BE2C (cell line): ENCODE data around the gene CTH.
"Not testable (repeated sequence)": the region's sequence is repeated elsewhere in the genome, so short reads cannot be mapped to it uniquely, and the experiment has no call there.

ENCODE experiments used
- DNase-seq: peaks from one replicate; pipeline ENCODE4 v3.0.0-alpha.2; 2020
- H3K27me3 ChIP-seq: fragments of 250-450 bp; sonication (Bioruptor Pico); 2 replicates; pipeline ENCODE4 v1.5.1; 2020; ENCODE audit warnings: mild to moderate bottlenecking
- H3K36me3 ChIP-seq: fragments of 250-450 bp; sonication (Bioruptor Pico); 2 replicates; pipeline ENCODE4 v1.5.1; 2020; ENCODE audit warnings: mild to moderate bottlenecking
- H3K4me1 ChIP-seq: fragments of 250-450 bp; sonication (Bioruptor Pico); 2 replicates; pipeline ENCODE4 v1.5.1; 2020
- H3K4me3 ChIP-seq: 2 replicates; pipeline ENCODE4 v1.5.1; 2011; ENCODE audit warnings: low read depth, low read length
- H3K9me3 ChIP-seq: fragments of 250-450 bp; sonication (Bioruptor Pico); 2 replicates; pipeline ENCODE4 v1.5.1; 2020
- TF ChIP-seq, protein P1 (sequence below): IDR thresholded peaks from 2 replicates; pipeline ENCODE4 v1.5.1; 2012; ENCODE audit warnings: mild to moderate bottlenecking, low read depth, low read length

Gene CTH

DNA sequence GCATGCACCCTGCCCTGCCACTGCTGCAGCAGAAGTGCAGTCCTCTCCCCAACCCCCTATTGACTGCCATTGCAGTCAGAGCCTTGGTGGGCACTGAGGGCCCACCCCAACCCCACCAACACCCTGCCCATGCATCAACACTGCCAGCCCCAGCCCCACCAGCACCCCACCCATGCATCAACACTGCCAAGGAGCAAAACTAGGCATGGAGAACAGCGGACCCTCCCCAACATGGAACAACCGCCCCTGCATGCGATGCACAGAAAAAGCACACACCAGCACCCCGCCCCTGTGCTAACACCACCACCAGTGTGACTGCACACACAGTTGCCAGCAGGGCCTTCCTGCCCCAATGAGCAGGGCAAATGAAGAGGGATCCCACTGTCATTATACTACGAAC is 57.1 kb downstream of the CTH start:
- no peaks in the 10 kb centered on the region for H3K27me3 ChIP-seq
- TF ChIP-seq, protein P1, sequence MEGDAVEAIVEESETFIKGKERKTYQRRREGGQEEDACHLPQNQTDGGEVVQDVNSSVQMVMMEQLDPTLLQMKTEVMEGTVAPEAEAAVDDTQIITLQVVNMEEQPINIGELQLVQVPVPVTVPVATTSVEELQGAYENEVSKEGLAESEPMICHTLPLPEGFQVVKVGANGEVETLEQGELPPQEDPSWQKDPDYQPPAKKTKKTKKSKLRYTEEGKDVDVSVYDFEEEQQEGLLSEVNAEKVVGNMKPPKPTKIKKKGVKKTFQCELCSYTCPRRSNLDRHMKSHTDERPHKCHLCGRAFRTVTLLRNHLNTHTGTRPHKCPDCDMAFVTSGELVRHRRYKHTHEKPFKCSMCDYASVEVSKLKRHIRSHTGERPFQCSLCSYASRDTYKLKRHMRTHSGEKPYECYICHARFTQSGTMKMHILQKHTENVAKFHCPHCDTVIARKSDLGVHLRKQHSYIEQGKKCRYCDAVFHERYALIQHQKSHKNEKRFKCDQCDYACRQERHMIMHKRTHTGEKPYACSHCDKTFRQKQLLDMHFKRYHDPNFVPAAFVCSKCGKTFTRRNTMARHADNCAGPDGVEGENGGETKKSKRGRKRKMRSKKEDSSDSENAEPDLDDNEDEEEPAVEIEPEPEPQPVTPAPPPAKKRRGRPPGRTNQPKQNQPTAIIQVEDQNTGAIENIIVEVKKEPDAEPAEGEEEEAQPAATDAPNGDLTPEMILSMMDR, result no peak
- H3K4me1 ChIP-seq, result no peaks in the 10 kb centered on the region
- no peaks in the 10 kb centered on the region for H3K9me3 ChIP-seq
- no peaks in the 10 kb centered on the region for H3K36me3 ChIP-seq
- H3K4me3 ChIP-seq, result no peak overlapping the region
- no peak for DNase-seq

DNA sequence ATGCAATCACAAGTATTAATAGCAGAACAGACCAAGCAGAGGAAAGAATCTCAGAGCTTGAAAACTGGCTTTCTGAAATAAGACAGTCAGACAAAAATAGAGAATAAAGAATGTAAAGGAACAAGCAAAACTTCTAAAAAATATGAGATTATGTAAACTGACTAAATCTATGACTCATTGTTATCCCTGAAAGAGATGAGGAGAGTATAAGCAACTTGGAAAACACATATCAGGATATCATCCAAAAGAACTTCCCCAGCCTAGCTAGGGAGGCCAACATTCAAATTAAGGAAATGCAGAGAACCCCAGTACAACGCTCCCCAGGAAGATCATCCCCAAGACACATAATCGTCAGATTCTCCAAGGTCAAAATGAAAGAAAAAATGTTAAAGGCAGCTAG is 58.1 kb downstream of the CTH start:
- not testable (repeated sequence) for H3K4me3 ChIP-seq, H3K27me3 ChIP-seq, H3K4me1 ChIP-seq, H3K36me3 ChIP-seq, H3K9me3 ChIP-seq, DNase-seq

DNA sequence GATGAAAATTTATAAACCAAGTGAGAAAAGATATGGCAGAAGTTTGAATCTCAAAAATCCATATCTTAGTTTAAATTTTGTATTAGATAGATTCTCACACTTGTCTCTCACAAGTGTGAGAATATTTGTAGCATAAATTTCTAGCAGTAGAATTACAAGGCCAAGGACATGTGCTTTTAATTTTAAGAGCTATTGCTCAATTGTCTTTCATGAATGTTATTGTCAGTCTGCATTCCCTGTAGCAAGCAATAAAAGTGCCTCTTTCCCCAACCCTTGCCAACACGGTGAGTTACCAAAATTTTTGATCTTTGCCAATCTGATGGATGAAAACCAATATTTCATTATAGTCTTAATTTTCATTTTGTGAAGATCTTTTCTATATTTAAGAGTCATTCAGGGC is 64.0 kb downstream of the CTH start:
- DNase-seq, result no peak
- Histone ChIP-seq H3K4me1 (no peaks in the 10 kb centered on the region), H3K4me3 (no peak overlapping the region), H3K36me3 (no peaks in the 10 kb centered on the region), H3K27me3 (no peaks in the 10 kb centered on the region), H3K9me3 (no peaks in the 10 kb centered on the region)
- TF ChIP-seq, protein P1, result no peak

DNA sequence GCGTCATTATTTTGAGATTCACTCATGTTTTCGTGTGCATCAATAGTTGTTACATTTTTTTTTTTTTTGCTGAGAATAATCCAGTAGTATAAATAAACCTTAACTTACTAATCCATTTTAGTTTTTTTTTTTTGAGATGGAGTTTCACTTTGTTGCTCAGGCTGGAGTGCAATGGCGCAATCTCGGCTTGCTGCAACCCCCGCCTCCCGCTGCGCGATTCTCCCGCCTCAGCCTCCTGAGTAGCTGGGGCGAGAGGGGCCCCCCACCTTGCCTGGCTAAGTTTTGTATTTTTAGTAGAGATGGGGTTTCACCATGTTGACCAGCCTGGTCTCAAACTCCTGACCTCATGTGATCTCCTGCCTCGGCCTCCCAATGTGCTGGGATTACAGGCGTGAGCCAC is 66.0 kb downstream of the CTH start:
- no peak for DNase-seq
- no peaks in the 10 kb centered on the region for H3K4me1 ChIP-seq
- H3K27me3 ChIP-seq, result no peaks in the 10 kb centered on the region
- no peaks in the 10 kb centered on the region for H3K36me3 ChIP-seq
- H3K9me3 ChIP-seq, result no peaks in the 10 kb centered on the region
- H3K4me3 ChIP-seq, result no peak overlapping the region
- TF ChIP-seq, protein P1, result no peak

DNA sequence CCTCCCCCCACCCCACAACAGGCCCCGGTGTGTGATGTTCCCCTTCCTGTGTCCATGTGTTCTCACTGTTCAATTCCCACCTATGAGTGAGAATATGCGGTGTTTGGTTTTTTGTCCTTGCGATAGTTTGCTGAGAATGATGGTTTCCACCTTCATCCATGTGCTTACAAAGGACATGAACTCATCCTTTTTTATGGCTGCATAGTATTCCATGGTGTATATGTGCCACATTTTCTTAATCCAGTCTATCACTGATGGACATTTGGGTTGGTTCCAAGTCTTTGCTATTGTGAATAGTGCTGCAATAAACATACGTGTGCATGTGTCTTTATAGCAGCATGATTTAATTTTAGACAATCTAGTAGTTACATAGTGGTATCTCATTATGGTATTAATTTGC is 66.8 kb downstream of the CTH start:
- not testable (repeated sequence) for H3K4me3 ChIP-seq, DNase-seq, H3K36me3 ChIP-seq, H3K9me3 ChIP-seq, H3K4me1 ChIP-seq, H3K27me3 ChIP-seq

DNA sequence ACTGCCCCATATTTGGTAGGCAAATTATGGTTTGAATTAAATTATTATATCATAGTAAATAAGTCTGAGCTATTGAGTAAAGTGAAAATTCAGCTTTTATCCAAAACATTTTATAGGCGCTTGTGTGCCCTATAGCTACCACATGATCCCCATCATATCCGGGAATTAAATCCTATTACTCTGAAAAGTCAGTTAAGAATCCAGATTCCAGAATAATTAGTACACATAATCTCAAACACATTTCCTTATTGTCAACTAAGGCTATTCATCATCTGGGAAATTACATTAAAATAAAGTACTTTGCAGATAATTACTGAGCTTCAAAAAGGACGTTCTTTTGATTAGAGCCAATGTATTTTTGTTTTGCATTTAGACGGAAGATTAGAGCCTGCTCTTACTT is 72.3 kb downstream of the CTH start:
- no peaks in the 10 kb centered on the region for H3K36me3 ChIP-seq
- no peak for DNase-seq
- TF ChIP-seq, protein P1, result no peak
- no peaks in the 10 kb centered on the region for H3K9me3 ChIP-seq
- no peaks in the 10 kb centered on the region for H3K4me1 ChIP-seq
- H3K4me3 ChIP-seq, result no peak overlapping the region
- no peaks in the 10 kb centered on the region for H3K27me3 ChIP-seq

DNA sequence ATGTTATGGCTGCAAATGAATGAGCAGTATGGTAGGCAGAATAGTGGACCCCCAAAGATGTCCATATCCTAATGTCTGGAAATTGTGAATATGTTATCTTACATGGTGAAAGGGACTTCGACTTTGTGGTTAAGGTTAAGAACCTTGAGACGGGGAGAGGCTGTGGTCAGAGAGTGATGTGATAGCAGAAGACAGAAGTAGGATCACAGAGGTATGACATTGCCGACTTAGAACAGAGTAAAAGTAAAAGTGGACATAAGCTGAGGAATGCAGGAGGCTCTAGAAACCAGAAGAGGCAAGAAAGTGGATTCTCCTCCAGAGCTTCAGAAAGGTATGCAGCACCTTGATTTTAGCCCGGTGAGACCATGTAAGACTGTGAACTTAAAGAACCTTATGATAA is 74.6 kb downstream of the CTH start:
- Histone ChIP-seq H3K36me3 (no peaks in the 10 kb centered on the region), H3K9me3 (no peaks in the 10 kb centered on the region), H3K4me1 (no peaks in the 10 kb centered on the region), H3K4me3 (no peak overlapping the region), H3K27me3 (no peaks in the 10 kb centered on the region)
- DNase-seq, result no peak
- TF ChIP-seq, protein P1, result no peak
